ENCODE data around the gene TMEM131.

- TF ChIP-seq CTCF (IDR thresholded peaks at IDR 0.05), result no peak
- no peak for TF ChIP-seq POLR2A (IDR thresholded peaks at IDR 0.05)
Observed at GRCh38 chr2:97851172-97851571, 144.6 kb downstream of the TMEM131 start.
